GM12874 (cell line): ENCODE results near the gene C10orf105.

ENCODE experiments used
- TF ChIP-seq, protein P1 (sequence below): IDR thresholded peaks from 2 replicates; pipeline ENCODE4 v1.5.1; 2011; ENCODE audit warnings: low read depth, mild to moderate bottlenecking, control low read depth, low read length, moderate library complexity; ENCODE audit not compliant: insufficient read depth

The C10orf105 gene

DNA sequence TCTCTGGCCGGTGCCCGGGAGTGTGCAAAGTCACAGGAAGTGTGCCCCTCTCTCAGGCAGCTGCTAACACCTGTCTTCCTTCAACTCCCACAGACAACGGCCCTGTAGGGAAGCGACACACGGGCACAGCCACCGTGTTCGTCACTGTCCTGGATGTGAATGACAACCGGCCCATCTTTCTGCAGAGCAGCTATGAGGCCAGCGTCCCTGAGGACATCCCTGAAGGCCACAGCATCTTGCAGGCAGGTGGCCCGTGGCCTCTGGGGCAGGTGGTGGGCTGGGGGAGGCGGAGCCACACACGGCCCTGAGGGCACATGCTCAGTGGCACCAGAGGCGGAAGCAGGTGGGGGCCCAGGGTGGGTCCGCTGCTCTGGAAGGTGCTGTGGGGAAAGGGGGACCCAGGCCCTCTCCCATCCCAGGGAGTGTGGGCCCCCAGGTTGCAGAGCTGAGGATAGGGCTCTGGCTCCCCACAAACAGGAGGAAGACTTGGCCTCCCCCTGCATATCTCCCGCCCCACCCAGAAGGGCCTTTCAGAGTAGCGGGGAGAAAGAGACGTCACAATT, 6.9 kb downstream of the C10orf105 start:
- TF ChIP-seq, protein P1, sequence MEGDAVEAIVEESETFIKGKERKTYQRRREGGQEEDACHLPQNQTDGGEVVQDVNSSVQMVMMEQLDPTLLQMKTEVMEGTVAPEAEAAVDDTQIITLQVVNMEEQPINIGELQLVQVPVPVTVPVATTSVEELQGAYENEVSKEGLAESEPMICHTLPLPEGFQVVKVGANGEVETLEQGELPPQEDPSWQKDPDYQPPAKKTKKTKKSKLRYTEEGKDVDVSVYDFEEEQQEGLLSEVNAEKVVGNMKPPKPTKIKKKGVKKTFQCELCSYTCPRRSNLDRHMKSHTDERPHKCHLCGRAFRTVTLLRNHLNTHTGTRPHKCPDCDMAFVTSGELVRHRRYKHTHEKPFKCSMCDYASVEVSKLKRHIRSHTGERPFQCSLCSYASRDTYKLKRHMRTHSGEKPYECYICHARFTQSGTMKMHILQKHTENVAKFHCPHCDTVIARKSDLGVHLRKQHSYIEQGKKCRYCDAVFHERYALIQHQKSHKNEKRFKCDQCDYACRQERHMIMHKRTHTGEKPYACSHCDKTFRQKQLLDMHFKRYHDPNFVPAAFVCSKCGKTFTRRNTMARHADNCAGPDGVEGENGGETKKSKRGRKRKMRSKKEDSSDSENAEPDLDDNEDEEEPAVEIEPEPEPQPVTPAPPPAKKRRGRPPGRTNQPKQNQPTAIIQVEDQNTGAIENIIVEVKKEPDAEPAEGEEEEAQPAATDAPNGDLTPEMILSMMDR: no peak

DNA sequence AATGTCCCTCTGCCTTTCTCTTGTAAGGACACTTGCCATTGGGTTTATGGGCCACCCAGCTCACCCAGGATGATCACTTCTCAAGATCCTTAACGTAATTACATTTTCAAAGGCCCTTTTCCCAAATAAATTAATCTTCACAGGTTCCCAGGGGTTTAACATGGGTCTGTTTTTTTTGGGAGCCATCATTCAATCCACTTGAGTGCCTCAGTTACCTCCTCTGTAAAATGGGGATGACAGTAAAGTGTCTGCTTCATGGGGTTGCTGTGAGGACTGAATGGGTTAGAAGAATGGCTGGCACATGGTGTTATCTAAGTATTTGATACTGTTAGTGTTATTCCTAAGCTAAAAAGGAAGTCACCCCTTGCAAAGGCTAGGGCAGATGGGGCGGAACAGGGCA, 7.4 kb downstream of the C10orf105 start:
- TF ChIP-seq, protein P1: no peak

DNA sequence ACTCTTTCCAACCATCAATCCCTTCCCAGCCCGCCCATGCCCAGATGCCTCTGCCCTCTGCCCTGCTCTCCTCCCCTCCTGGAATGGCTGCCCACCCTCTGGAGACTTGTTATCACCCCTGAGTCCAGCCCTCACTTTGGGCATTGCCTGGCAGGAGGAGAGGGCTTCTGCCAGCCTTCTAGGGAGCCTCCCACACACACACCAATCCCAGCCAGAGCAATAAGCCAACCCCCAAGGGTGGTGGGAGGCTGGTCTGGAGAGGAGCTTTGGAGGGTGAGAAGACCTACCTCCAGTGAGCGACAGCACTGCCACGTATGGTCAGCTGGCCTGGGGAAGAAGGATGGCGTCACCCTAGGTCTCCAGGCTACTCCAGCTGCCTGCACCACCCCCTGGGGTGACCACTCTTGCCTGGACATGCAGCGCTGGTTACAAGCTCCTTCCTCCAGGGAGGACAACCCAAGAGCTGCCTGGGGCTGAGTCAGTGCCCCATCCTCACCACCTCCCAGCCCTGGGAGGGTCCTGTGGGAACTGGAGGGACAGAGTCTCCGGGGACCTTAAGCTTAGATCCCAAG, 8.4 kb downstream of the C10orf105 start:
- TF ChIP-seq, protein P1: no peak

DNA sequence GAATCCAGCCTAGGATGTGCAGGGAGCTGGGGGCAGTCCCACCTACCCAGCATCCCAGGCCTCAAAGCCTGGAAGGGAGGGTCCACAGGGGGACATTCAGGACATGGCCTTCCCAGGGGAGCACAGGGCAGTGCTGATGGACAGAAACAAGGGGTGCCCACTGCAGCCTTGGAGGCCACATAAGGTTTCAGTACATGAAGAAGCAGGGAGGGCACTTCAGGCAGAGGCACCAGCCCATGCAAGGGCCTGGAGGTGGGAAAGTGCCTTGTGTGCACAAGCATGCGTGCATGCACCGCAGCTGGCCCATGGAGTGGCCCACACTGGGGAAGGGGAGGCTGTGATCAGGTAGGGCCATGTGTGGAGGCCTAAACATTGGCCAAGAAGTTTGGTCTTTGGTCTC, 9.1 kb downstream of the C10orf105 start:
- TF ChIP-seq, protein P1: no peak

DNA sequence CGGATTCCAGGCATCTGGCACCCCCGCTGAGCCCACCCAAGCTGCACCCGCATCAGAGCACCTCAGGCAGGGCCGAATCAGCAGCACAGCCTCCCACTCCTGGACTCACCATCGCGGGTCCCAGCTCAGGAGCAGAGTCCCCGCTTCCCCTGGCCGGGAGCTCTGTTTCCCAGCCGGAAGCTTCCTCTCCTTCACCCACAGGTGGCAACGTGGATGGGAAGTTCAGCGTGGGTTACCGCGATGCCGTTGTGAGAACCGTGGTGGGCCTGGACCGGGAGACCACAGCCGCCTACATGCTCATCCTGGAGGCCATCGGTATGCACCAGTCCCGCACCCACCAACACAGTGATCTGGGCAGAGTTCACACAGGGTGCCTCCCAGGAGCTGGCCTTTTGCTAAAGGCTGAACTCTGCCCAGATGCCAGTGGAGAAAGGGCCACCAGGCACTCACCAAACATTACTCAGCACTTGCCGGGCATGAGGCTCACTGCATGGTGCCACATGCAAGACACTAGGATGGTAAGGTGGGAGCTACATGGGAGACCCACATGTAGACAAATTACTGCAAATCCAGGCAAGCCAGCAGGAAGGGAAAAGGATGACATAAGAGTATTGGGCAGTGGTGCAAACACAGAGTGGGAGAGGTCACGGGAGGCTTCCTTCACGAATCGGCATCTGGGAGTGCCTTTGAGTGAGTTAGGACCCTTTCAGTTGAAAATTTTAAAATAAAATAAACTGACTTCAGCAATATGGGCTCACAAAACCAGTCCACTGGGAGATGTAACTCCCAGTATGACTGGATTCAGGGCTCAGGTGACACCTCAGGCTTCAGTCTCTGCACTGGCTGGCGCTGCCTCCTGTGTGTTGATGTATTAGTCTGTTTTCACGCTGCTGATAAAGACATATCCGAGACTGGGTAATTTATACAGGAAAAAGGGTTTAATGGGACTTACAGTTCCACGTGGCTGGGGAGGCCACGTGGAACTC, 10.4 kb downstream of the C10orf105 start:
- TF ChIP-seq, protein P1: no peak

DNA sequence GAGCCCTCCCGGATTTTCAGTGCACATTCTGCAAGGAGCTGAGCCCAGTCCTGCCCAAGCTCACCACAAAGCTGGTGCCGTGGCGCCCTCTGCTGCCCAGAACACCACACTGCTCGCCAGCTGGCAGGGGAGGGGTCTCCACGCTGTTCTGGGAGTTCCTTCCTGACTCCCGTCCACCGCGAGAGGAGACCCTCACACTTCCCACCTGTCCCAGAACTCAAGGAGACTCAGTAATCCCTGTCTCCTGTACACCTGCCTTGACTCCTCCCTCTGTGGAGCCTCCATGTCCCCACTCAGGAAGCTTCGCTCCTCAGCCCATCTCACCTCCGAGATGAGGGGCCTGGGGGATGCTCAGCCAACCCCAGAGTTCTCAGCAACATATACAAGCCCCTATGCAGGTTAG, 11.3 kb downstream of the C10orf105 start:
- TF ChIP-seq, protein P1: peak; percentile 98

DNA sequence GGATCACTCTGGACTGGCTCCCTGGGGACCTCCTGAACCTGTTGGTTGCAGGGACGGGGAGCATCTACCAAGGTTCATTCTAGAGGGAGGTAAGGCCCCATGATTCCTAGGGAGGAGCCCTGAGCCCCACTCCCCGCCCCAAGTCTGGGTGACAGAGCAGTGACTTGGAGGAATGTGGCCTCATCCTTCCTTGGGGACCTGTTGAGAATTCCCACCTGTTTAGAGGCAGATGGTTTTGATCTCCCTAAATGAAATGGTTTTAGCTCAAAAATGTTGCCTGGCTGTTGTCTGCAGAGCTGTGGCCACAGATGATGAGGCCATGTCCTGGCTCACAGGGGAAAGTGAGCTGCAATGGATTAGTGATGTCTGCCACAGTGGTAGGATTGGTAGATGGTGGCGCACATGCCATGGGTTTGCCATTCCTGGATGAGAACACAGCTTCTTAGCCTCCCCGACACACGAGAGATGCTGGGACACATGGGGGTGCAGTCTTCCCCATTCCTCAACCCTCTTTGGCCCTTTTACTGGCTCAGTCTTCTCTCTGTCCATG, 12.3 kb downstream of the C10orf105 start:
- TF ChIP-seq, protein P1: no peak
